GM23248 (cell line): ENCODE results near the gene CES3. TPM values are rescaled to one million over a fixed set of nuclear protein-coding genes. Genes with fewer than 3 reads are reported as not detected.
A peak's percentile ranks its signal among the peaks of the same experiment; 100 is the strongest.

Experiments
- DNase-seq: peaks from one replicate; pipeline ENCODE4 v3.0.0-alpha.2; 2015
- H2AFZ ChIP-seq: fragments of 200-600 bp; sonication (generic); 2 replicates; pipeline ENCODE4 v1.6.1; 2016; ENCODE audit warnings: antibody characterized with exemption
- H3F3A ChIP-seq: fragments of 200-600 bp; sonication (generic); 2 replicates; pipeline ENCODE4 v1.6.1; 2016; ENCODE audit warnings: mild to moderate bottlenecking, antibody characterized with exemption, mixed run types; ENCODE audit not compliant: insufficient read depth
- H3K27ac ChIP-seq: fragments of 200-600 bp; sonication (generic); 2 replicates; pipeline ENCODE4 v1.5.1; 2016; ENCODE audit warnings: mild to moderate bottlenecking
- H3K27me3 ChIP-seq: fragments of 200-600 bp; sonication (generic); replicated peaks from 2 replicates; pipeline ENCODE4 v1.6.1; 2016; ENCODE audit warnings: mild to moderate bottlenecking; ENCODE audit not compliant: insufficient read depth
- H3K36me3 ChIP-seq: fragments of 200-600 bp; sonication (generic); 2 replicates; pipeline ENCODE4 v1.6.1; 2016; ENCODE audit warnings: low read depth, mild to moderate bottlenecking
- H3K4me1 ChIP-seq: fragments of 200-600 bp; sonication (generic); 2 replicates; pipeline ENCODE4 v1.6.1; 2016; ENCODE audit warnings: mild to moderate bottlenecking; ENCODE audit not compliant: insufficient read depth
- H3K4me2 ChIP-seq: fragments of 200-600 bp; sonication (generic); one replicate; pipeline ENCODE4 v1.6.1; 2016; ENCODE audit warnings: mild to moderate bottlenecking; ENCODE audit not compliant: unreplicated experiment
- H3K4me3 ChIP-seq: fragments of 200-600 bp; sonication (generic); 2 replicates; pipeline ENCODE4 v1.5.1; 2016; ENCODE audit warnings: mild to moderate bottlenecking
- H3K79me2 ChIP-seq: fragments of 200-600 bp; sonication (generic); 2 replicates; pipeline ENCODE4 v1.6.1; 2016; ENCODE audit warnings: mild to moderate bottlenecking; ENCODE audit not compliant: insufficient read depth
- H3K9ac ChIP-seq: fragments of 200-600 bp; sonication (generic); 2 replicates; pipeline ENCODE4 v1.6.1; 2016; ENCODE audit warnings: mild to moderate bottlenecking
- H3K9me2 ChIP-seq: fragments of 200-600 bp; sonication (generic); 2 replicates; pipeline ENCODE4 v1.6.1; 2016; ENCODE audit warnings: mixed run types, mild to moderate bottlenecking, moderate library complexity; ENCODE audit not compliant: insufficient read depth
- H3K9me3 ChIP-seq: fragments of 200-600 bp; sonication (generic); one replicate; pipeline ENCODE4 v1.6.1; 2017; ENCODE audit warnings: low read depth
- H4K20me1 ChIP-seq: fragments of 200-600 bp; sonication (generic); 2 replicates; pipeline ENCODE4 v1.6.0; 2016; ENCODE audit not compliant: insufficient read depth
- EZH2 ChIP-seq: fragments of 200-600 bp; sonication (generic); IDR thresholded peaks from 2 replicates; pipeline ENCODE4 v1.6.1; 2018; ENCODE audit warnings: antibody characterized with exemption, mild to moderate bottlenecking; ENCODE audit not compliant: insufficient read depth, poor library complexity, severe bottlenecking
- EZH2phosphoT487 ChIP-seq: fragments of 200-600 bp; sonication (generic); IDR thresholded peaks from 2 replicates; pipeline ENCODE4 v1.6.1; 2018; ENCODE audit warnings: antibody characterized with exemption, moderate library complexity, mild to moderate bottlenecking, low read depth; ENCODE audit not compliant: insufficient read depth
- WGBS, 2 experiments: methylation state at CpG; one replicate each; pipeline ENCODE4 v1.1.6; 2015 to 2017; ENCODE audit warnings: low lambda C conversion rate in 2 of 2, low coverage in 1 of 2; ENCODE audit errors: missing lambda C conversion rate in 2 of 2; 5-methylcytosine and 5-hydroxymethylcytosine counted together
- in situ Hi-C: fragments of 300-500 bp; cut with MboI; formaldehyde crosslinking; loops from 2 replicates; pipeline ENCODE4 v1.15.0; 2020
- polyA plus RNA-seq: library from polyadenylated mRNA; unstranded; fragments of >200 nt; fragmentation: Nextera tagmentation; extraction: Ambion mirVana; gene quantifications from 2 replicates; pipeline ENCODE4 v1.2.1, GENCODE V29; 2016
- total RNA-seq: library from RNA; depleted of rRNA; stranded (reverse); fragments of >200 nt; shearing (Covaris generic); gene quantifications from 2 replicates; pipeline ENCODE4 v1.2.3, GENCODE V29; 2014

CES3 gene
- total and polyA plus RNA-seq, 2 experiments from 2014 or later, result not detected

- no peaks in the 10 kb centered on the region for H3K79me2 ChIP-seq
- no peaks in the 10 kb centered on the region for H3K9me2 ChIP-seq
- H3K9ac ChIP-seq, result no peak overlapping the region
- in situ Hi-C loops, result no loop called here
- no peaks in the 10 kb centered on the region for H4K20me1 ChIP-seq
- H3K9me3 ChIP-seq, result no peaks in the 10 kb centered on the region
- peaks cover 5% of the 10 kb centered on the region; the same call in 1 of the 2 replicates for H3F3A ChIP-seq
- no peak overlapping the region for H3K27ac ChIP-seq
- TF ChIP-seq EZH2 (no peak), EZH2phosphoT487 (no peak)
- no peak overlapping the region for H3K4me2 ChIP-seq
- H3K4me1 ChIP-seq, result peaks cover 10% of the 10 kb centered on the region
- no peaks in the 10 kb centered on the region for H3K27me3 ChIP-seq
- no peak overlapping the region for H3K4me3 ChIP-seq
- WGBS, 2 experiments, result 76 to 79% methylated on average over 12 of the region's 12 CpGs
- no peak overlapping the region for H2AFZ ChIP-seq
- DNase-seq, result peak; percentile 38
- no peaks in the 10 kb centered on the region for H3K36me3 ChIP-seq
These were observed 46.0 kb downstream of the CES3 start for GRCh38 chr16:67006930-67007658.

- Histone ChIP-seq H3K27ac (no peak overlapping the region), H3K79me2 (no peaks in the 10 kb centered on the region), H3K36me3 (no peaks in the 10 kb centered on the region), H3K27me3 (no peaks in the 10 kb centered on the region), H3K4me1 (peaks cover 10% of the 10 kb centered on the region), H3K9me2 (no peaks in the 10 kb centered on the region), H2AFZ (no peak overlapping the region), H3K9ac (no peak overlapping the region), H3K4me2 (no peak overlapping the region), H3F3A (peaks cover 5% of the 10 kb centered on the region; the same call in 1 of the 2 replicates), H3K9me3 (no peaks in the 10 kb centered on the region), H4K20me1 (no peaks in the 10 kb centered on the region), H3K4me3 (no peak overlapping the region)
- no peak for DNase-seq
- no peak for TF ChIP-seq EZH2
- no peak for TF ChIP-seq EZH2phosphoT487
- WGBS, 2 experiments, result 58 to 69% methylated on average over 1 of the region's 1 CpG
- in situ Hi-C loops, result no loop called here
These were observed 48.1 kb downstream of the CES3 start for GRCh38 chr16:67009158-67009557.

- no peaks in the 10 kb centered on the region for H3K36me3 ChIP-seq
- no peaks in the 10 kb centered on the region for H4K20me1 ChIP-seq
- H3K4me1 ChIP-seq, result peaks cover 10% of the 10 kb centered on the region
- H3K4me2 ChIP-seq, result no peak overlapping the region
- no peaks in the 10 kb centered on the region for H3K79me2 ChIP-seq
- no peak for DNase-seq
- in situ Hi-C loops, result no loop called here
- no peaks in the 10 kb centered on the region for H3K9me2 ChIP-seq
- H3F3A ChIP-seq, result peaks cover 13% of the 10 kb centered on the region; the same call in 1 of the 2 replicates
- H2AFZ ChIP-seq, result no peak overlapping the region
- WGBS, 2 experiments, result 91 to 93% methylated on average over 2 of the region's 2 CpGs
- TF ChIP-seq EZH2 (no peak), EZH2phosphoT487 (no peak)
- no peak overlapping the region for H3K27ac ChIP-seq
- H3K27me3 ChIP-seq, result no peaks in the 10 kb centered on the region
- no peaks in the 10 kb centered on the region for H3K9me3 ChIP-seq
- no peak overlapping the region for H3K9ac ChIP-seq
- no peak overlapping the region for H3K4me3 ChIP-seq
These were observed 50.2 kb downstream of the CES3 start for GRCh38 chr16:67011274-67011673.

GRCh38 chr16:67013233-67013822, 52.3 kb downstream of the CES3 start:
- Histone ChIP-seq H3K9me3 (no peaks in the 10 kb centered on the region), H3K9me2 (no peaks in the 10 kb centered on the region), H3K4me1 (no peaks in the 10 kb centered on the region), H3K27me3 (no peaks in the 10 kb centered on the region), H3K27ac (no peak overlapping the region), H3K4me3 (peak overlapping the region; percentile 70), H3F3A (peaks cover 8% of the 10 kb centered on the region; the same call in 1 of the 2 replicates), H3K4me2 (peak overlapping the region; percentile 83), H3K79me2 (no peaks in the 10 kb centered on the region), H3K9ac (peak overlapping the region; percentile 65), H3K36me3 (no peaks in the 10 kb centered on the region), H2AFZ (peak overlapping the region; percentile 86), H4K20me1 (no peaks in the 10 kb centered on the region)
- WGBS, 2 experiments, result 9 to 11% methylated on average over 21 of the region's 21 CpGs
- TF ChIP-seq EZH2phosphoT487, result no peak
- TF ChIP-seq EZH2, result no peak
- DNase-seq, result no peak
- in situ Hi-C loops, result no loop called here
